C4-2B (cell line): Measurements from ENCODE around the gene SORCS2.

Source experiments
- H3K27ac ChIP-seq: fragments of 450-650 bp; 2 replicates; pipeline ENCODE4 v1.5.1; 2017
- ZFX ChIP-seq: fragments of 450-650 bp; IDR thresholded peaks from 2 replicates; pipeline ENCODE4 v1.6.1; 2017
- TF ChIP-seq, protein P1 (sequence below): fragments of 450-650 bp; conservative IDR thresholded peaks from 2 replicates; pipeline ENCODE4 v1.5.1; 2017; ENCODE audit warnings: mild to moderate bottlenecking

Gene SORCS2

GRCh38 chr4:7382634-7383014 is 190.3 kb downstream of the SORCS2 start:
- H3K27ac ChIP-seq = no peak overlapping the region
- TF ChIP-seq, protein P1, sequence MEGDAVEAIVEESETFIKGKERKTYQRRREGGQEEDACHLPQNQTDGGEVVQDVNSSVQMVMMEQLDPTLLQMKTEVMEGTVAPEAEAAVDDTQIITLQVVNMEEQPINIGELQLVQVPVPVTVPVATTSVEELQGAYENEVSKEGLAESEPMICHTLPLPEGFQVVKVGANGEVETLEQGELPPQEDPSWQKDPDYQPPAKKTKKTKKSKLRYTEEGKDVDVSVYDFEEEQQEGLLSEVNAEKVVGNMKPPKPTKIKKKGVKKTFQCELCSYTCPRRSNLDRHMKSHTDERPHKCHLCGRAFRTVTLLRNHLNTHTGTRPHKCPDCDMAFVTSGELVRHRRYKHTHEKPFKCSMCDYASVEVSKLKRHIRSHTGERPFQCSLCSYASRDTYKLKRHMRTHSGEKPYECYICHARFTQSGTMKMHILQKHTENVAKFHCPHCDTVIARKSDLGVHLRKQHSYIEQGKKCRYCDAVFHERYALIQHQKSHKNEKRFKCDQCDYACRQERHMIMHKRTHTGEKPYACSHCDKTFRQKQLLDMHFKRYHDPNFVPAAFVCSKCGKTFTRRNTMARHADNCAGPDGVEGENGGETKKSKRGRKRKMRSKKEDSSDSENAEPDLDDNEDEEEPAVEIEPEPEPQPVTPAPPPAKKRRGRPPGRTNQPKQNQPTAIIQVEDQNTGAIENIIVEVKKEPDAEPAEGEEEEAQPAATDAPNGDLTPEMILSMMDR = no peak
- no peak for TF ChIP-seq ZFX

- no peak overlapping the region for H3K27ac ChIP-seq
- no peak for TF ChIP-seq ZFX
- TF ChIP-seq, protein P1 = no peak
Measured at GRCh38 chr4:7383266-7383665, 190.9 kb downstream of the SORCS2 start.

DNA sequence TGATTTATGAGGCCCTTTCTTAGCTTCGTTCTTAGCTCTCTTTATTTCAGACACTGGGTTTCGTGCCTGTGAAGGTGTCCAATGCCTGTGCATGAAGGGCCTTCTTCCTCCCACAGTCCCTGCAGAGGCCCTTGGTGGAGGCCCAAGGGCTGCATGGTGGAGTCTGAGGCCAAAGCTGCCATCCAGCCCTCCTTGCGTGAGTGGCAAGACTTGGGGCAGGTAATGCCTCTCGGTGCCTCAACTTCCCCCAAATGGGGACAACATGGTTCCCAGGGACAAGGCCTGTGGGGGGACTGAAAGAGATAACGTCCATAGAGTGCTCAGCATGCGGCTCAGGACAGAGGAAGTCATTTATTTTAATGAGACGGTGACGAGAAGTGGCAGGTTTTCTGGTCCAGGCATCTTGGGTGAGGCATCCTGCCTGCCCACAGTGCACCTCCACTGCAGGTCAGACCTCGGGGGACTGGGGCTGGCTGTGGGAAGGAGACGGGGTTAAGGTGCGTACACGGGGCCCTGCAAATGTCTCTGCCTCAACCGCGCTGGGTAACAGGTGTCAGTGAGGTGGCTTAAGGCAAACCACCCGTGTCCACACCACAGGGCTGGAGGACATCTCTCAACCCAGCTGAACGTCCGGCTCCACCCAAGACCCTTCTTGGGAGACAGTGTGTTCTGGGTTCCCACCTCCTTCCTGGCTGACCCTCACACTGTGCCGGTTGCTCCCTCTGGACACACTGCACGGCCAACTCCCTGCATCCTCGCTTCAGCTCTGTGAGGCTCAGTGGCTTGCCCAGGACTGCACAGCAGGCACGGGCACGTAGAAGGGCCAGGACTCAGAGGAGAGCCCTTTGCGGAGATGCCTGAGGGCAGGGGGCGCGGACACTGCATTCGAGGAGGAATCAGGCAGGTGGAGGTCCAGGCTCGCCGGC is 191.9 kb downstream of the SORCS2 start:
- TF ChIP-seq, protein P1 = no peak
- no peak for TF ChIP-seq ZFX
- H3K27ac ChIP-seq = no peak overlapping the region

DNA sequence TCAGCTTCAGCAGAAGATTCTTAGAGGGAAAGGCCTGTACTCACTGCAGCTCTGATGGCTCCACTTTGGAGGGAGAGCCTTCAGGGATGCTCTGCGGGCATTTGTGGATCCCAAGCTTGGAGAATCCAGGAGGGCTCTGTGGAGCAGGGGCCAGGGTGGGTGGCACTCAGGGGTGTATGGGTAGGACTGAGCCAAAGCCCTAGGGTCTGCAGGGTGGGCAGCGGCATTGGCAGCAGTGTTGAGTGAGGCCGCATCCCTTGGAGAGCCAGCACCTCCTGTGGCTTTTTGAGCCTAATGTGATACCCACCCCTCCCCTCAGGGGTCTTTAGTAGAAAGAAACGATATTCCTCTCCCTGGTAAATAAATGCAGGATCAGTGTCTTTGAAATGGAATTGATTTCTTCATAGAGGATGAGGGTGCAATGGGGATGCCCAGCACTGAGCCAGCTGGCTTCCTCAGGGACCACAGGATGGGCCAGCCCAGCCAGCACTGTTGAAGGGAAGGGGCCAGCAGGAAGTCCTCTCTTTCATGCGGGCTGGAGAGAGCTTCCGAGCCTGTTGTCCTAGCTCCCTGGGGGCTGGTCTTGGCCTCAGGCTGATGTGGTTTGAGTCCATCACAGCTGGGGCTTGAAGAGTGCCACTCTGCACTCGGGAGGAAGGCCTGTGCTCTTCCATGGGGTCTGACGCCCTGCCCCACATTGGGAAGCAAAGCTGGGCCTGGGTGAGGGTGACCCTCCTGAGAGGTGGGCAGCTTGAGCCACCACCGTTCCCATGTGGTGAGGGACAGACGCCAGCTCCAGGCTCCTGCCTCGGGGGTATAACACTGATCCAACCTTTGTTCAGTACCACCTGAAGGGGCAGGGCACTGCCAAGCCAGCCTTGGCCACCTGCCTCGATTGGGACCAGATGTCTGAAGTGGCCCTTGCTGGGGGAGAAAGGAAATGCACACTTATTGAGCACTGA is 192.9 kb downstream of the SORCS2 start:
- TF ChIP-seq ZFX = no peak
- TF ChIP-seq, protein P1 = no peak

GRCh38 chr4:7387925-7388324 is 195.6 kb downstream of the SORCS2 start:
- TF ChIP-seq, protein P1 = no peak
- TF ChIP-seq ZFX = no peak
- H3K27ac ChIP-seq = no peak overlapping the region

More for the DNA sequence above, 192.9 kb downstream of the SORCS2 start:
- H3K27ac ChIP-seq = no peak overlapping the region

DNA sequence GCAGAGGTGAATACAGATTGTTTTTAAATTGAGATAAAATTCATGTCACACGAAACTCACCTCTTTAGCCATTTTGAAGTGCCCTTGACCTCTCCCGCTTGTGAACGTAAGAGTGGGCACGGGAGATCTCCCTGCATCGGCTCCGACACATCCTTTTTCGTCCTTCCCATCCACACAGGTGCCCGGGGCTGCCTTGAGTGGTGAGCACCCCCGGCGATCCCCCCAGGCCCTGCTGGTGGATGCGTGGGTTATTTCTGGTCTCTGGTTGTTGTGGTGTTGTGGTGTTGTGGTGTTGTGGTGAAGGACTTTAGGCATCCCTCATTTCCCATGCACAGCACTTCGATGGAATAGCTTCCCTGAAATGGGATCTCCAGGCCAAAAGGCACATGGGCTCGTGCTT is 196.3 kb downstream of the SORCS2 start:
- no peak overlapping the region for H3K27ac ChIP-seq
- TF ChIP-seq, protein P1 = no peak
- no peak for TF ChIP-seq ZFX
